ENCODE results near the gene HTT-AS.

The HTT-AS gene

GRCh38 chr4:3029464-3029863 is 44.9 kb downstream of the HTT-AS start:
- DNase-seq (ENCODE audit: low spot score) = no peak

GRCh38 chr4:3026540-3026939 is 47.8 kb downstream of the HTT-AS start:
- DNase-seq (ENCODE audit: low spot score) = no peak

GRCh38 chr4:3025881-3026280 is 48.5 kb downstream of the HTT-AS start:
- DNase-seq (ENCODE audit: low spot score) = no peak

- no peak for DNase-seq (ENCODE audit: low spot score)
These were observed 51.7 kb downstream of the HTT-AS start for GRCh38 chr4:3022651-3023050.

GRCh38 chr4:3022112-3022511 is 52.2 kb downstream of the HTT-AS start:
- DNase-seq (ENCODE audit: low spot score) = no peak

- no peak for DNase-seq (ENCODE audit: low spot score)
These were observed 52.7 kb downstream of the HTT-AS start for GRCh38 chr4:3021627-3022026.

GRCh38 chr4:3021127-3021526 is 53.2 kb downstream of the HTT-AS start:
- DNase-seq (ENCODE audit: low spot score) = no peak

- no peak for DNase-seq (ENCODE audit: low spot score)
These were observed 55.0 kb downstream of the HTT-AS start for GRCh38 chr4:3019145-3019846.

- no peak for DNase-seq (ENCODE audit: low spot score)
These were observed 56.8 kb downstream of the HTT-AS start for GRCh38 chr4:3017504-3017903.

GRCh38 chr4:3016961-3017360 is 57.4 kb downstream of the HTT-AS start:
- no peak for DNase-seq (ENCODE audit: low spot score)

GRCh38 chr4:3013839-3014350 is 60.4 kb downstream of the HTT-AS start:
- DNase-seq (ENCODE audit: low spot score) = no peak

Data from GM03348 (cell line).